Stimulated activated CD8-positive, alpha-beta memory T cell treated with anti-CD3 and anti-CD28 coated beads, Interleukin-2, amount 100 ng/mL, for 48 hours (primary cell): Measurements from ENCODE around the gene PDZRN4.
"Not testable (repeated sequence)": the region's sequence is repeated elsewhere in the genome, so short reads cannot be mapped to it uniquely, and the experiment has no call there.

Experiments
- DNase-seq, 2 donors: peaks; one replicate each; pipeline ENCODE4 v3.0.0-alpha.2; 2020; ENCODE audit warnings: low read depth in 2 of 2

PDZRN4 gene

GRCh38 chr12:41564816-41565215, 376.7 kb downstream of the PDZRN4 start:
- no peak for DNase-seq

GRCh38 chr12:41566703-41567102, 378.6 kb downstream of the PDZRN4 start:
- DNase-seq, result no peak

GRCh38 chr12:41573445-41573844, 385.3 kb downstream of the PDZRN4 start:
- no peak for DNase-seq

GRCh38 chr12:41576925-41577324, 388.8 kb downstream of the PDZRN4 start:
- no peak for DNase-seq

GRCh38 chr12:41577995-41578394, 389.9 kb downstream of the PDZRN4 start:
- DNase-seq, result no peak

GRCh38 chr12:41585784-41586183, 397.7 kb downstream of the PDZRN4 start:
- DNase-seq, result no peak

GRCh38 chr12:41587574-41587973, 399.5 kb downstream of the PDZRN4 start:
- no peak for DNase-seq

GRCh38 chr12:41589878-41590277, 401.8 kb downstream of the PDZRN4 start:
- DNase-seq, result no peak

- DNase-seq, result no peak
Observed at GRCh38 chr12:41596190-41596589, 408.1 kb downstream of the PDZRN4 start.

- no peak for DNase-seq
Observed at GRCh38 chr12:41604830-41605229, 416.7 kb downstream of the PDZRN4 start.

GRCh38 chr12:41605545-41606305, 417.6 kb downstream of the PDZRN4 start:
- no peak for DNase-seq

GRCh38 chr12:41606468-41607445, 418.6 kb downstream of the PDZRN4 start:
- no peak for DNase-seq

- no peak for DNase-seq
Observed at GRCh38 chr12:41612892-41613557, 424.9 kb downstream of the PDZRN4 start.

GRCh38 chr12:41615174-41615573, 427.1 kb downstream of the PDZRN4 start:
- not testable (repeated sequence) for DNase-seq

GRCh38 chr12:41619705-41620104, 431.6 kb downstream of the PDZRN4 start:
- DNase-seq, result no peak

- no peak for DNase-seq
Observed at GRCh38 chr12:41621291-41621690, 433.2 kb downstream of the PDZRN4 start.
